Motor neuron (in vitro differentiated cells): ENCODE data around the gene LASP1. TPM values are rescaled to one million over a fixed set of nuclear protein-coding genes. Genes with fewer than 3 reads are reported as not detected.
A peak's percentile ranks its signal among the peaks of the same experiment; 100 is the strongest.

Source experiments
- ATAC-seq, 8 experiments: fragments of 200-7000 bp; cut with Tn5 transposase; replicated peaks in 6 of 8; 2 replicates each; pipeline ENCODE4 v1.8.0; 2021; ENCODE audit warnings: mild to moderate bottlenecking in 8 of 8, moderate library complexity in 8 of 8
- H3K27ac ChIP-seq, 2 donors: fragments of 250-450 bp; sonication (Bioruptor Pico); 2 replicates each; pipeline ENCODE4 v1.9.0; 2021; ENCODE audit warnings: antibody characterized with exemption in 2 of 2, mild to moderate bottlenecking in 2 of 2, moderate library complexity in 1 of 2
- H3K4me1 ChIP-seq, 2 donors: fragments of 250-450 bp; sonication (Bioruptor Pico); replicated peaks in 1 of 2; 2 replicates each; pipeline ENCODE4 v1.6.1; 2021; ENCODE audit warnings: antibody characterized with exemption in 2 of 2, mild to moderate bottlenecking in 2 of 2, moderate library complexity in 1 of 2
- H3K4me3 ChIP-seq, 5 donors: fragments of 250-450 bp; sonication (Bioruptor Pico); 2 replicates each; pipeline ENCODE4 v1.9.0; 2021; ENCODE audit warnings: antibody characterized with exemption in 5 of 5, mild to moderate bottlenecking in 5 of 5, moderate library complexity in 4 of 5
- WGBS, 10 experiments: fragments of 450-650 bp; shearing (Covaris generic); methylation state at CpG; one replicate each; pipeline ENCODE4 v1.0.0; 2022; 5-methylcytosine and 5-hydroxymethylcytosine counted together
- in situ Hi-C, 9 experiments: fragments of 400-800 bp; cut with MboI; loops; one replicate each; pipeline ENCODE4 v1.15.0; 2021; ENCODE audit warnings: low sequenced_read_pairs in 9 of 9, low pct_unique_long_range_greater_than_20kb in 2 of 9; ENCODE audit not compliant: unreplicated experiment in 9 of 9
- total RNA-seq, 8 experiments: library from RNA; unstranded; fragments of 300-600 nt; gene quantifications; 2 replicates each; pipeline versions ENCODE4 v1.2.3 to v1.2.4, GENCODE V29; 2022

LASP1 gene
- total RNA-seq, 8 experiments from 2014 or later = 33.2 to 95.1 (median 48.3) TPM

DNA sequence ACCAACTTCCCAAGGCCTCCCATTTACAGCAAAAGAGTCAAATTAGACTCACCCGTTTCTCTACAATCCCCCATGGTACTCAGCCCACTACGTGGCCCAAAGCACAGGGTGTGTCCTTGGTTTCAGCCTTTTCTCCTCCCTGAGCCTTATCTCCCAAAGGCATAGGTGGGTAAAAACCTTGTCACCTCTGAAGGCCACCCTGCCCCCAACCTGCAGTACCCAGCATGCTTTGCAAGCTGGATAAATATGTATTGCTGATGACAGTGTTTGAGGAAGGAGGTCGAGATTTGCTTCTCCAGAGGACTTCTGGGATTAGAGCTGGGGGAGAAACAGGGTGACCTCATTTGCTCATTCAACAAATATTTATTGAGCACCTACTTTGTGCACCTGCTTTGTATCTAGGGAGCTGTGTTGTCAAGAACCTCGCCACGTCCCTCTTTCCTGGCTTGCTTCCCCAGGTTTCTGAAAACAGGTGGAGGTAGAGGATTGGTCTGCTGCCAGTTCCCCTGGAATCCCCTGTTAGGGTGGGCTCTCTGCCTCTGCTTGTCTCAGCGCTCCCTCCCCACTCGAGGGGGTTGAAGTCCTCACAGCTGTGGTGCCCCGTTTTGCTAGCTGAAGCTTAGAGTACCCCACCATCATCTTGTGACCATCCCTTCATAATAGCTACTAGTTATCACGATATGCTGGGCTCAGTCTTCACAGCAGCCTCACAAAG, 3.0 kb downstream of the LASP1 start:
- 0 to 83% (median 75%) methylated on average over 2 to 8 of the region's 9 CpGs; no CpG with 5 or more reads in 4 of the 10 experiments for WGBS, 10 experiments
- no peak overlapping the region for H3K4me3 ChIP-seq
- H3K4me1 ChIP-seq = peaks cover 16 to 35% of the 10 kb centered on the region in 2 donors
- no peak overlapping the region for H3K27ac ChIP-seq
- ATAC-seq = no peak
- in situ Hi-C loops = no loop called here

- in situ Hi-C loops = no loop called here
- Histone ChIP-seq H3K4me3 (no peak overlapping the region), H3K27ac (no peak overlapping the region), H3K4me1 (peaks cover 16 to 38% of the 10 kb centered on the region in 2 donors)
- no peak for ATAC-seq
- 0 to 100% (median 80%) methylated on average over 1 to 3 of the region's 9 CpGs; no CpG with 5 or more reads in 5 of the 10 experiments for WGBS, 10 experiments
Measured at GRCh38 chr17:38873640-38874380, 4.0 kb downstream of the LASP1 start.

- in situ Hi-C loops = no loop called here
- Histone ChIP-seq H3K4me1 (peaks cover 16 to 39% of the 10 kb centered on the region in 2 donors), H3K27ac (no peak overlapping the region), H3K4me3 (no peak overlapping the region)
- ATAC-seq = peak in 1 of 8 experiments; percentile 12
- 83 to 86% methylated on average over 1 to 2 of the region's 10 CpGs; no CpG with 5 or more reads in 8 of the 10 experiments for WGBS, 10 experiments
Measured at GRCh38 chr17:38874505-38875400, 4.9 kb downstream of the LASP1 start.

GRCh38 chr17:38875477-38876075, 5.7 kb downstream of the LASP1 start:
- in situ Hi-C loops = no loop called here
- no peak overlapping the region for H3K27ac ChIP-seq
- peaks cover 16 to 48% of the 10 kb centered on the region in 2 donors for H3K4me1 ChIP-seq
- no peak for ATAC-seq
- H3K4me3 ChIP-seq = no peak overlapping the region
- WGBS, 10 experiments = 14 to 100% (median 69%) methylated on average over 1 to 2 of the region's 5 CpGs; no CpG with 5 or more reads in 3 of the 10 experiments

GRCh38 chr17:38877130-38877851, 7.4 kb downstream of the LASP1 start:
- ATAC-seq = peak; percentile 9 to 63 (median 46)
- in situ Hi-C loops = no loop called here
- H3K4me1 ChIP-seq = peaks cover 20 to 55% of the 10 kb centered on the region in 2 donors
- H3K4me3 ChIP-seq = no peak overlapping the region
- H3K27ac ChIP-seq = peak overlapping the region in 1 of 2 donors; percentile 14
- 20 to 80% (median 40%) methylated on average over 1 of the region's 7 CpGs; no CpG with 5 or more reads in 7 of the 10 experiments for WGBS, 10 experiments

DNA sequence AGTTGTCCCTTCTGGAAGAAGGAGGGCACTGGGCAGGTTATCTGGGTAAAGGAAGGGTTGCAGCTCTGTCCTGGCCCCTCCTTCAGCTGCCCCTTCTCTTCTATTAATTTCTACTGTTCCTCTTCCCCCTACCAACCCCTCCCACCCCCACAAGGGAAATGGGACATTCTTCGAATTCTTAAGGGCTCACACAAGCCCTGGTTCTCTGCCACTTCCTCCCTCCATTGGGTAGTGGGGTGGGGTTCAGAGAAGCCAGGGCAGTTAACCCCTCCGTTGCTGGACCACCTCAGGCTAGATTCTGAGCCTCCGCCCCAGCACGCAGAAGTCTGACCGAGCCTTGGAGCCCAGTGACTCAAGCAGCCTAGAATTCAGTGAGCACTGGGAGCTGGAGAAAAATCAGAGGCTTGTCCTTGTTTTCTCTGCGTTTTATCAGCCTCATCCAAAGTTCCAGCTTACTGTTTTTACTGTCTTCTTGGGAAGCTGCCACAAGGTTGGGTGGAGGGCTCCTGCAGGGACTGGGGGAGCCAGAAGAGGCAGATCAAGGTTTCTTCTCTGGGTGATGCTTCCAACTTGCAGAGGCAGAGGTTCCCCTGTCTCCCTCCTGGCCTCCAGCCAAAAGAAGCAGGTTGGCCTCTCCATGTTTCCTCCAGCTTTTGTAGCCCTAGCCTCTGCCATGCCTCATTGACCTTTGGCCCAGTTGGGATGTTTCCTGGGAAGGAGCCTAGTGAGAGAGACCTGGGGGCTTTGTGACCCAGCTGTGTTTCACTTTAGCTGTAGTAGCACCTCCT, 10.2 kb downstream of the LASP1 start:
- WGBS, 10 experiments = 10 to 63% (median 16%) methylated on average over 1 to 3 of the region's 6 CpGs; no CpG with 5 or more reads in 4 of the 10 experiments
- no peak overlapping the region for H3K27ac ChIP-seq
- H3K4me1 ChIP-seq = peaks cover 17 to 65% of the 10 kb centered on the region in 2 donors
- peak in 3 of 8 experiments; percentile 47 to 71 (median 52) for ATAC-seq
- in situ Hi-C loops = no loop called here
- H3K4me3 ChIP-seq = no peak overlapping the region

GRCh38 chr17:38881600-38882191, 11.8 kb downstream of the LASP1 start:
- in situ Hi-C loops = no loop called here
- Histone ChIP-seq H3K4me1 (peaks cover 30 to 75% of the 10 kb centered on the region in 2 donors), H3K4me3 (no peak overlapping the region), H3K27ac (peak overlapping the region; percentile 63 to 75)
- ATAC-seq = peak; percentile 55 to 75 (median 64)
- WGBS, 10 experiments = 0 to 40% (median 18%) methylated on average over 1 to 7 of the region's 8 CpGs; no CpG with 5 or more reads in 2 of the 10 experiments

DNA sequence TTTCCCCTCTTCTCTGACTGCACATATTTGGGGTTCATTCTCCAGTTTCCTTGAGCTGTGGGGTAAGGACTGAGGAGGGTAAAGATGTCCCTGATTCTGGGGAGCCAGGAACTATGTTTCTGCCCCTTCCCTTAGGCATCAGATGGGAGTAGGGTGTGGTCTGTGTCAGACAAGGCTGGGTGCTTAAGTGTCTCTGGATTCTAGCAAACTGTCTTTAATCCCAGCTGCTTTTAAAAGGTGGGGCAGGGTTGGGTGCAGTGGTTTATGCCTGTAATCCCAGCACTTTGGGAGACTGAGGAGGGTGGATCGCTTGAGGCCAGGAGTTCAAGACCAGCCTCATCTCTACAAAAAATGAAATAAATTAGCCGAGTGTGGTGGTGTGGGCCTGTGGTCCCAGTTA, 13.0 kb downstream of the LASP1 start:
- Histone ChIP-seq H3K27ac (peak overlapping the region in 1 of 2 donors; percentile 68), H3K4me1 (peaks cover 26 to 68% of the 10 kb centered on the region in 2 donors), H3K4me3 (no peak overlapping the region)
- peak in 2 of 8 experiments; percentile 14 to 18 for ATAC-seq
- in situ Hi-C loops = no loop called here
- 88 to 100% (median 100%) methylated on average over 1 to 2 of the region's 2 CpGs; no CpG with 5 or more reads in 2 of the 10 experiments for WGBS, 10 experiments

- in situ Hi-C loops = no loop called here
- Histone ChIP-seq H3K4me3 (no peak overlapping the region), H3K27ac (peak overlapping the region in 1 of 2 donors; percentile 34), H3K4me1 (peaks cover 26 to 66% of the 10 kb centered on the region in 2 donors)
- ATAC-seq = no peak
- WGBS, 10 experiments = 40 to 87% (median 63%) methylated on average over 3 to 13 of the region's 19 CpGs
Measured at GRCh38 chr17:38883592-38884526, 14.0 kb downstream of the LASP1 start.

- Histone ChIP-seq H3K27ac (peak overlapping the region; percentile 29 to 58), H3K4me3 (no peak overlapping the region), H3K4me1 (peaks cover 26 to 60% of the 10 kb centered on the region in 2 donors)
- in situ Hi-C loops = no loop called here
- WGBS, 10 experiments = 71 to 100% (median 79%) methylated on average over 1 to 4 of the region's 9 CpGs; no CpG with 5 or more reads in 6 of the 10 experiments
- ATAC-seq = peak in 5 of 8 experiments; percentile 7 to 43 (median 37)
Measured at GRCh38 chr17:38885044-38885727, 15.3 kb downstream of the LASP1 start.
